ENCODE results near the gene ANK2.

ANK2 gene

DNA sequence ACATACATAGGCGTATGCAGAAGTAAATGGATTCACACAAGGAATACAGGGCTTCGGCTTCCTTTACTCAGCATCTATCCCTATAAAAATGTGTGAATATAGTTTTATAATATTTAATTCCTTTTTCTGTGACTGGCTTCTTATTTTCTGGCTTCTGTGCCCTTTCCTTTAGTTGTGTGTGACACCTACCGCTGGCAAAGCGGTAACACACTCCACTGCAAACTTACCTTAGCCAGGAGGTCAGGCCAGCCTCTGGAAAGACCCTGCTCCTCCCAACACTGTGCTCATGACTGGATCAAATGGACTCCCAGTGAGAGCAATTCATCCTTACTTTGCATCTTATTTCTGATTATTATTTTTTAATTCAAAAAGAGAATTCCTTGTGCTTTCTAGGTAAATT is 244.2 kb downstream of the ANK2 start:
- DNase-seq: no peak

GRCh38 chr4:113294908-113295307 is 245.5 kb downstream of the ANK2 start:
- DNase-seq: no peak

- DNase-seq: no peak
Measured at GRCh38 chr4:113300471-113300928, 251.0 kb downstream of the ANK2 start.

GRCh38 chr4:113302051-113302450 is 252.6 kb downstream of the ANK2 start:
- no peak for DNase-seq

DNA sequence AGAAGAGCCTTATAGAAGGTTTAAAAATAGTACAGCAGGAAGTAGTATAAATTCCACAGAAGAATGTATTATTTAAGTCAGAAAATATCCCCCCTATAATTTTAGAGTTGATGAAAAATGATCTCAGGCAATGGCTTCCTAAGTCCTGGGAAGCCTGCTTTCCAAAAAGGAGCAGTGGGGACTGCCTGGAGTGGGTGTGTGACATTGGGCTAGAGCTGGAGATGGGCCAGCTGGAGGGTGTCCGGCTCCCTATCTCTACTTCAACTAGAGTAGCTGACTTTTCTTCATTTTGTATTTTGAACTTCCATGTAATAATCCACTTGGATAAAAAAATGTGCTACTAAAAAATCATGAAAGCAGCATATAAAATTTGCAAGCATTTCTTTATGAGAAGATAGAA is 253.9 kb downstream of the ANK2 start:
- no peak for DNase-seq

DNA sequence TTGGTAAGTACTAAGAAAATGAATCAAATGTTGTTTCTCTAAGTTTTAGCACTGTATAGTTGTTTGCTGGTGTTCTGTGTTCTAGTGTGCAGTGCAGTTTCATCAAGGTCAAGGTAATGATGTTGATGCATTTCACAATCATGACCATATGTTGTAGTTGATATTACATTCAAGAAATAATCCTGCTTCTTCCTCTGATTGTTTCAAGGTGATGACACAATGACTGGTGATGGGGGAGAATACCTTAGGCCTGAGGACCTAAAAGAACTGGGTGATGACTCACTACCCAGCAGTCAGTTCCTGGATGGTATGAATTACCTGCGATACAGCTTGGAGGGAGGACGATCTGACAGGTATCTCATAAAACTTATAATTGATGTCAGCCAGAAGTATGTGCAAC is 261.6 kb downstream of the ANK2 start:
- DNase-seq: no peak

DNA sequence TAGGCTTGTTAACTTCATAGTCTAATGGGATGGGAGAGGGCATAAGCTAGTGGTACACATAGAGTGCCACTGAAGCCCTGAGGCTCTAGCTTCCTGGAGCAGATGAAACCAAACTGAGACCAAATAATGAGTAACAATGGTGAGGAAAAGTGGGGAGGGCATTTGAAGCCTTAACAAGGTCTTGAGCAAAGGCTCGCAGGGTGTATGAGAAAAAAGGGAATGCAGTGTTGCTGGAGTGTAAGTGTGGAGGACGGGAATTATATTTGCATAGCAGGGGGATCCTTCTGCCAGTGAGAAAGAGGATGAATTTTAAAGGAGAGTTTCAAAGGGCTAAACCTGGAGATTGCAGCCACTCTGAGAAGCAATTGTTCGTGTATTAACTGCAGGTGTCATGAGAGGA is 263.1 kb downstream of the ANK2 start:
- no peak for DNase-seq

GRCh38 chr4:113314426-113314825 is 265.0 kb downstream of the ANK2 start:
- DNase-seq: no peak

GRCh38 chr4:113316879-113317278 is 267.4 kb downstream of the ANK2 start:
- no peak for DNase-seq

- no peak for DNase-seq
Measured at GRCh38 chr4:113317523-113317922, 268.1 kb downstream of the ANK2 start.

GRCh38 chr4:113322736-113323135 is 273.3 kb downstream of the ANK2 start:
- DNase-seq: no peak

DNA sequence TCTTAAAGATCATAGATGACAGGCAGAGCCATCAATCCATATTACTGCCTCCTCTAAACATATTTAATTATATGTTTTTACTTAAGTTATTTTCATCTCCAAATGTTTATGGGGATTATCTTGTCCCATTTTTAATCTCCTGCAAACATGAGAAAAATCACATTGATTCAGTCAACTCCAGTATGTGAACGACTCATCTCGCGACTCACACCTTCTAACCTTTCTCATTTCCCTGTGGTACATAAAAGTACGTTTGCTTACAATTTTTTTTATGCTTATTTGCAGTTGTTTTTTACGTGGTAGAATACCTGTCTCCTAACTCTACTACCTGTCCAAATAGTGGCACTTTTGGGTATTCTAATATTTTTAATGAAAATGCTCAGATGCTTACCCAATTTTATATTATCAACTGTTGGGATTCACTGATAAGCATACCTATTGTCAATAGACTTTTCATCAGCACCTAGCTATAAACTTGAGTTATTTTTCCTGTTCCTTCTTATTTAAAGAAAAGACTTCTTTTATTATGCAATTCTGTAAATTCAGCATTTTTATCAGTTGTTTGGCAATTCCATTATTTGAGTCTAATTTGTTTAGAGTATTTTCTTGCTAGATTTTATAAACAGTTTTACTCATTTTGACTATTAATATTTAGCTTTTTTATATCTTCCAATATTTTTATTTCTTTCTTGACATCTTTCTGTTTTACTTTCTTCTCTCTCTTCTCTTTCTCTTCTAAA is 276.6 kb downstream of the ANK2 start:
- DNase-seq: no peak

GRCh38 chr4:113327494-113327893 is 278.0 kb downstream of the ANK2 start:
- DNase-seq: no peak

DNA sequence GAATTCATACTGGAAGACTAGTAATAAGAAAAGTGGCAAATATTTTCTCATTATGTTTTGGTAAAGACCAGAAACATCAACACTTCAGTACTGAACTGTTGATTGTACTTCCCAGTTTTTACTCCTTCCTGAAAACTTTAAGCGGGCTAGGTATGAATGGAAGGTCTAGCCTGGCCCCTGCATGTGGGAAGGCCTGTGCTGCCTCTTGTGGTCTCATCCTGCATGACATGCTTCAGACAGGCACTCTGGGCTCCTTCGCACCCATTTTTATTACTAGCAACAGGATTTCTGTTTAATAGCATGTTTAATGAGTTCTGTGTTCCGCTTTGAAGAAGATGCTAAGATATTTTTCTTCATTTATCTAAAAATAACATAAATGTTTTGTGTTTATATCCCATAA is 279.1 kb downstream of the ANK2 start:
- no peak for DNase-seq

DNA sequence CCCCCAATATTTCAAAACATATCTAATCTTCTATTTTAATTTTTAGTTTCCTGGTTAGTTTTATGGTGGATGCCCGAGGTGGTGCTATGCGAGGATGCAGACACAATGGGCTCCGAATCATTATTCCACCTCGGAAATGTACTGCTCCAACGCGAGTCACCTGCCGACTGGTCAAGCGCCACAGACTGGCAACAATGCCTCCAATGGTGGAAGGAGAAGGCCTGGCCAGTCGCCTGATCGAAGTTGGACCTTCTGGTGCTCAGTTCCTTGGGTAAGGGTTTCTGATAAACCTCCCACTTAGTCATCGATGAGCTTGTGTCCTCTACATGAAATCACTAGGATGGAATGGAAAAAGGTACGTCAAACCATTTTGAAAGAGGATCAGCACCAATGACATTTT is 280.7 kb downstream of the ANK2 start:
- no peak for DNase-seq

DNA sequence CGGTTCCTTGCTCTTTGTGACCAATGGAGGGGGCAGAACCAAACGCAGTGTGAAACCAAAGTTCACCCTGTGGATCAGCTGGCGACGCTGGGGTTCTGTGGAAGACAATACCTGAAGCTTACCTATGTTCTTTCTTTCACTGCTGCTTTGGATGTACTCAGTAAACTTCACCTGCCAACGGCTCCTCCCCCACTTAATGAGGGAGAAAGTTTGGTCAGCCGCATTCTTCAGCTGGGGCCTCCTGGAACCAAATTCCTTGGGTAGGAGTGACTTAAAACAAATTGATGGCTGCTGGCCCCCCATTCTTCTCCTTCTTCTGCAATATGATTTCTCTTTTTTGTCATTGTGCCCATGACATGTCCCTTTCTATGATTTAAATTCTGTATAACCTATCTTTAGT is 282.4 kb downstream of the ANK2 start:
- DNase-seq: no peak

DNA sequence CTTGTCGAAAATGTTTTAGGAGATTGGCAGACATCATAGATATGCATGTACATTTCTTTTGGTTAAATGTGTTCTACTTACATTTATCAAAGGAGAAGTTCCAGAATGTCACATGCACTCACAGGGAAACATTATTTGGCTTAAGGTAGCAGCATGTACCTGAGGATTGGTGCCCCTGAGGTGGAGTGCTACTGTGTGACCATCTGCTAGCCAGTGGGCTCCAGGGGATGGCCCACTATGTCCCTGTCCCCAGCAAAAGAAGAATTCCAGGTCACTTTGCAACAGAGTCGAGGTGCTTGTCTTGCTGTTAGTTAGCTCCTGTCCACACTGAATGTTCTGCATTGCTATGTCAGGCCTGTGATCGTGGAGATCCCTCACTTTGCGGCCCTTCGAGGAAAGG is 283.2 kb downstream of the ANK2 start:
- no peak for DNase-seq

- no peak for DNase-seq
Measured at GRCh38 chr4:113335746-113336145, 286.3 kb downstream of the ANK2 start.

DNA sequence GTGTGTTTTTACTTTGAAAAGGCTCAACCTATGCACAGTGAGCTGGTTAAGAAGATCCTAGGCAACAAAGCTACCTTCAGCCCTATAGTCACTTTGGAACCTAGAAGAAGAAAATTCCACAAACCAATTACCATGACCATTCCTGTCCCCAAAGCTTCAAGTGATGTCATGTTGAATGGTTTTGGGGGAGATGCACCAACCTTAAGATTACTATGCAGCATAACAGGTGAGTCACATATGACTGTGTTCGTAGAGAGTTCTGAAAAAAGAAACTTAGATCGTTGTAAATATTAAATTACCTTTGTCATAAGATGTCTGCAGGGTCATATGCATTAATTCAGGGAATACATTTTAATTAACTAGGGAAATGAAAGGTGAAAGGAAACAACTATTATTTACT is 287.1 kb downstream of the ANK2 start:
- no peak for DNase-seq

GRCh38 chr4:113339430-113339813 is 290.0 kb downstream of the ANK2 start:
- no peak for DNase-seq

- DNase-seq: no peak
Measured at GRCh38 chr4:113344100-113344499, 294.6 kb downstream of the ANK2 start.

DNA sequence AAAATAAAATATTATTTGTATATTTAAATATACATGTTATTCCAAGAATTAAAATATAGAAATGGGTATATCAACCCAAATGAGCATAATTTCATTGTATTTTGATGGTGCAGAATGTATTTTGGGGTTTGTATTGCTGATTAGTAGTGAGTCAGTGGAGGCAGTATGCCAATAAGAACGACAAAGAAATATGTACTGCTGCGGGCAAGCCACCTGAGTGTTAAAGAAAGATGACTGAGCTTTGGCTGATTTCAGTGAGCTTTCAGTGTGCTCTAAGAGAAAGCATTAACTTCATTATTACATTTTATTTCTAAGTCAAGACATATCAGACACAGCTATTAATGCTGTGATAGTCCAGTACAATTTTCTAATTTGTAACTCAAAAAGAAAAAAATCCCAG is 297.8 kb downstream of the ANK2 start:
- DNase-seq: no peak

- DNase-seq: no peak
Measured at GRCh38 chr4:113349430-113349829, 300.0 kb downstream of the ANK2 start.

- DNase-seq: no peak
Measured at GRCh38 chr4:113350576-113350975, 301.1 kb downstream of the ANK2 start.

Data from NCI-H1048 (cell line).